ENCODE results near the gene TCF4.

GRCh38 chr18:55475916-55476315 is 112.1 kb downstream of the TCF4 start:
- TF ChIP-seq POLR2AphosphoS5 (IDR thresholded peaks at IDR 0.05; ENCODE audit: borderline replicate concordance, low read depth, low read length) (no peak), EZH2 (IDR thresholded peaks at IDR 0.05) (no peak), FOXP2 (optimal IDR thresholded peaks at IDR 0.05; ENCODE audit: control extremely low read depth, extremely low read length, insufficient read depth) (no peak)
